Activated T-cell treated with anti-CD3 and anti-CD28 coated beads, Interleukin-2, amount 50 U/mL, for 1 hour (primary cell): Measurements from ENCODE around the gene ENSA.
A peak's percentile ranks its signal among the peaks of the same experiment; 100 is the strongest.
"Not testable (repeated sequence)": the region's sequence is repeated elsewhere in the genome, so short reads cannot be mapped to it uniquely, and the experiment has no call there.

ENCODE experiments used
- DNase-seq: peaks from one replicate; pipeline ENCODE4 v3.0.0-alpha.2; 2020

ENSA gene, protein sequence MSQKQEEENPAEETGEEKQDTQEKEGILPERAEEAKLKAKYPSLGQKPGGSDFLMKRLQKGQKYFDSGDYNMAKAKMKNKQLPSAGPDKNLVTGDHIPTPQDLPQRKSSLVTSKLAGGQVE

DNA sequence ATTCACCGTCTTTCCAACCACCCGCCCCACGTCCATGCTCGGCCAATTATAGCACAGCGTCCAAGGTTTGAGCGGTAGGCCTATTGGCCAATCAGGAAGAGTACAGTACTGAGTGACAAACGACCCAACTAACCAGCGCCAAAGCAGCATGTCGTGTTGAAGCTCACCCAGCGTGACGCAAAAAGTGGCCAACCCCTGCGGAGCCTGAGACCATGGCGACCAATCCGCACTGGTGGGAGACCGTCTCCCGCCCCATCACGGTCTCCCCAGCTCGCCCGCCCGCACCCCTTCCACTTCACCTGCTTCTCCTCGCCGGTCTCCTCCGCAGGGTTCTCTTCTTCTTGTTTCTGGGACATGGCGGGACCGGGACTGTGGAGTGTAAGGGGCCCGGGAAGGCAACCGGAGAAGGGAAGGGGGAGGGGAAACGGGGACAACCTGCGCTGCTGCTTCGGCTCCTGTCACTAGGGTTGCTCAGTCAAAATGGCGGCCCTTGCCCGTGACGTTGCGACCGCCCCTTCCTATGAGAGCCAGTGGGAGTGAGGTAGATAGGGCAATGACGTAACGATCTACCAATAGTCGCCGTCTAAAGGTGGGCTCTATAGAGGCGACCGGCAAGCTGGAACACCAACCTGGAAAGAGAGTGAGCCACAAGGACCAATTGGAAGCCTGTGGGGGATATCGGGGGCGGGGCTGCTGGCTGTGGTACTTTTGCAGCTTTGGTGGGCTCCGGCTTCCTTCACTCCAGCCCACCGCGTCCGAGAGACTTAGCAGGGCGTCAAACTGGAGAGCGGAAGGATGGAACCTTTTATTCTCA lies at the start of gene ENSA:
TSS of gene ENSA (minus strand) at position 498 of the 814 bp plus-strand sequence. CDS start at position 356, 142 bp downstream.
- DNase-seq, result peak; percentile 92

DNA sequence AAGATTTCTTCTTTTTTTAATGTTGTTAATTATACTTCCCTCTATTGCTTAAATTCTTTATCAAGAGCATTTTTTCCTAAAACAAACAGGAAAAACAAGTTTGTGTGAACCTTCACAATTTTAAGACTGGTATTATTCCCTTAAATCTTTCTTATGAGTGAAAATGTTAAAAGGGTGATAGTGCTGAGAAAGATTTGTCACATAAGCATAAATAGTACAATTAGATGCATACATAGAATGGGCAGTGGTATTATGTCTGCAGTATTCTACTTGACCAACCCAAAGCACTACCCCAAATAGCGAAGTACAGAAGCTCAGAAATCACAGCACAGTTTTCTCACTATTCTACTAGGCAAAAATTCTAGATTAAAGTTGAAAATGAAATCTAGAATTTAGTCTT lies 49.6 kb upstream of the ENSA start:
- DNase-seq, result no peak

DNA sequence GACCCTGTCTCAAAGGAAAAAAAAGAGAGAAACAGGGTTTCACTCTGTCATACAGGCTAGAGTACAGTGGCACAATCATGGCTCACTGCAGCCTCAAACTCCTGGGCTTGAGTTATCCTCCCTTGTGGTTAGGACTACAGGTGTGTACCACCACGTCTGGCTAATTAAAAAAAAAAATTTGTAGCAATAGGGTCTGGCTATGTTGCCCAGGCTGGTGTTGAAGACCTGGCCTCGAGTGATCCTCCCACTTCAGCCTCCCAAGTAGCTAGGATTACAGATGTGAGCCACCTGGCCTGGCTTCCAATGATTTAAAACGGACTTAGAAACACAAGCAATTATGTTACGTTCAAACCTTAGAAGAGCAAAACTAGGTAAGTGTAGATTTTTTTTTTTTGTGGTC lies 45.5 kb upstream of the ENSA start:
- DNase-seq, result no peak

DNA sequence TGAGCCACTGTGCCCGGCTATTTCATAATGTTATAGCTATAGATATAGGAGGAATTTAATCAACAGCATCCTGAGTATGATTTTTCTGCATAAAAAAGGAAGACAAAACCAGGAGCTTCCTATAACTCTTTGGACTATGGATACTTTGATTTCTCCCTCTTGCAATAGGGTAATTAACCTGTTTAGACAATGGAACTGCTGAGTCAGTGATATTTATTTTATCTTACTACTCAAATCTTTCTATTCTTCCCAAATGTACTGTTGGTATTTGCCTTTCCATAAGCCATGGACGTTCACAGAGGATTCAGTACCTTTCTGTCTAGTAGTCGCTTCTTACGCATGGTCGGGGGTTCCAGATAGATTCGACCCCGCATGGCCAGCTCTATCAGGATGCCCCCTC lies 33.9 kb upstream of the ENSA start:
- no peak for DNase-seq

DNA sequence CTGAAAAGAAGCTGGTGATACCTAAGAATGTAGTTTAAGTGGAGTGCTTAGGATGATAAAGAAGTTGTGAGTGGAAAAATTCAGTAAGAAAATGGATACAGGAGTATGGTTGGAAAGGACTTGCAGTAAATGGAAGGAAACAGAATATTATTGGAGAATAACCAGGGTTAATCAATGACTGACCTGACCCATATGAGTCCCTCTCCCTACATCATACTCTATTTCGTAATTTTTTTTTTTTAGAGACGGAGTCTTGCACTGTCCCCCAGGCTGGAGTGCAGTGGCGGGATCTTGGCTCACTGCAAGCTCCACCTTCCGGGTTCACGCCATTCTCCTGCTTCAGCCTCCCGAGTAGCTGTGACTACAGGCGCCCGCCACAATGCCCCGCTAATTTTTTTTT lies 33.4 kb upstream of the ENSA start:
- no peak for DNase-seq

DNA sequence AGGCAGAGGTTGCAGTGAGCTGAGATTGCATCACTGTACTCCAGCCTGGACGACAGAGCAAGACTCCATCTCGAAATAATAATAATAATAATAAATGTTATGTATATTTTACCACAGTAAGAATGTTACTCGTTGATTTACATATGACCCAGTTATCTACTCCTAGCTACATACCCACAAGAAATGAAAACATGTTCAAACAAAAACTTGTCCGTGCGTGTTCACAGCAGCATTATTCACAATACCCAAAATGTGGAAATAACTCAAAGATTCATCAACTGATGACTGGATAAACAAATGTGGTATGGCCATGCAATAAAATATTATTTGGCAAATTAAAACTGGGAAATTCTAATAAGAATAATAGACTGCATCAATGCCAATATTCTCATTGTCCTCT lies 31.7 kb upstream of the ENSA start:
- no peak for DNase-seq

DNA sequence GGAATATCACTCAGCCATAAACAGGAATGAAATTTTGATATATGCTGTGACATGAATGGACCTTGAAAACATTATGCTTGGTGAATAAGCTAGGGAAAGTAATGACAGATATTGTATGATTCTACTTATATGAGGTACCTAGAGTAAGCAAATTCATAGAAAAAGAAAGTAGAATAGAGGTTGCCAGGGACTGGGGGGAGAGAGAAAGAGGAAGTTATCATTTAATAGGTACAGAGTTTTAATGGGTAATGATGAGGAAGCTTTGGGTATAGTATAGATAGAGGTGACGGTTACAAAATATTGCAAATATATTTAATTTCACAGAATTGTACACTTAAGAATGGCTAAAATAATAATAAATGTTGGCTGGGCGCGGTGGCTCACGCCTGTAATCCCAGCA lies 31.2 kb upstream of the ENSA start:
- DNase-seq, result no peak

DNA sequence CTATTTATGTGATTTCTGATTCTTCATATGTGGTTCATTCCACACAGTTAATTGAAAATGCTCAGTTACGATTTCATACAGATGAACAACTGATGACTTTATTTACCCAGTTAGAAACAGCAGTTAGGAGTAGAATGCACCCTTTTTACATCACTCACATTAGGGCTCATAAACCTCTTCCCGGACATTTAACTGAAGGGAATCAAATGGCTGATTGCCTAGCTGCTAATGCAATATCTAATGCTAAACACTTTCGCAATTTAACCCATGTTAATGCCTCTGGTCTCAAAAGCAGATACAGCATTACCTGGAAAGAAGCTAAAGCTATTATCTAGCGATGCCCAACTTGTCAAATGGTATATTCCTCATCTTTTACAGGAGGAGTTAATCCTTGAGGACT lies 27.7 kb upstream of the ENSA start:
- DNase-seq, result not testable (repeated sequence)

DNA sequence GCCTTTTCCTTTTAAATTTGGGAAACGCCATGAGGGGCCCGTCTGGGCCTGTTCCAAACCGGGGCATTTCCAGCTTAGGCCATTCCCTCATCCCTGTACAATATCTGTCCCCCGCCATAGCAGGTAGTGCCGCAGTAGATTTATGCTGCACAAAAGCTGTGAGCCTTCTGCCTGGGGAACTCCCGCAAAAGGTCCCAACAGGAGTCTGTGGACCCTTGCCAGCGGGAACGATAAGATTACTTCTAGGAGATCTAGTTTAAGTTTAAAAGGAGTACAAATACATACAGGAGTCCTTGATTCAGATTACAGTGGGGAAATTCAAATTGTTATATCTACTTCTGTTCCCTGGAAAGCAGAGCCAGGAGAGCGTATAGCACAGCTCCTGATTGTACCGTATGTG lies 25.2 kb upstream of the ENSA start:
- DNase-seq, result not testable (repeated sequence)

DNA sequence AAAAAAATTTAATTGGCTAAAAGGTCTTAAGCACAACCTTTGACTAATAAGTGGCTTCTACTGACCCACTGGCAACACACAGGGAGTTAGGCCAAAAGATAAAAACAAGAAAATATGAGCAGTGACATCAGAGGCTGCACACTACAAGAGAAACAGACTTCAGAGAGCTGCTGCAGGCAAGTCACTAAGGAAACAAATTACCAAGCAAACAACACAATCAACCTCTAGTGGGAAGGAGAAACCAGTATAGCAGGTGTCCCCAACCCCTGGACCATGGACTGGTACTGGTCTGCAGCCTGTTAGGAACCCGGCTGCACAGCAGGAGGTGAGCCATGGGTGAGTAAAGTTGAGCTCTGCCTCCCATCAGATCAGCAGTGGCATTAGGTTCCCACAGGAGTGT lies 20.8 kb upstream of the ENSA start:
- DNase-seq, result no peak

DNA sequence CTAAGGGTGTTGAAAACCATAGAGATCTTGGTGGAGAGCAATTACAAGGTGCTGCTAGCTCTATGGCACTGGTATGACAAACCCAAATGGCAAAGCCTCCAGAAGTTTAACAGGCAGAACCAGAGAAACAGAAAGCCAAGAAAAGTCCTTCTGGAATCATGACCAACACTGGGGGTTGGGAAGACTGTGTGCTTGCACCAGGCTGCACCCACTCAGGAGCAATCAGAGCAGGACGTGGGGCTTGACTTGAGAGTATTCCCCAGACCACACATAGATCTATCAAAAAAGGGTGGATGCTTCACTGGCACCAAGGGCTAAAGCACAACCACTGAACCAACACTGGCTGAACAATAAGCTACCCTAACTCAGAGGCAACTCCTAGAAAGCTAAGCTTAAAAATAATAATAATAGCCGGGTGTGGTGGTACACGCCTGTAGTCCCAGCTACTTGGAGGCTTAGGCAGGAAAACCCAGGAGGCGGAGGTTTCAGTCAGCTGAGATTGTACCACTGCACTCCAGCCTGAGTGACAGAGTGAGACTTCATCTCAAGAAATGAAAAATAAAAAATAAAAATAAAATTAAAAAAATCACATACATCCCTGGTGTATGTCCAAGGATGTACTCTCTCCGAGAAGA lies 20.1 kb upstream of the ENSA start:
- no peak for DNase-seq

DNA sequence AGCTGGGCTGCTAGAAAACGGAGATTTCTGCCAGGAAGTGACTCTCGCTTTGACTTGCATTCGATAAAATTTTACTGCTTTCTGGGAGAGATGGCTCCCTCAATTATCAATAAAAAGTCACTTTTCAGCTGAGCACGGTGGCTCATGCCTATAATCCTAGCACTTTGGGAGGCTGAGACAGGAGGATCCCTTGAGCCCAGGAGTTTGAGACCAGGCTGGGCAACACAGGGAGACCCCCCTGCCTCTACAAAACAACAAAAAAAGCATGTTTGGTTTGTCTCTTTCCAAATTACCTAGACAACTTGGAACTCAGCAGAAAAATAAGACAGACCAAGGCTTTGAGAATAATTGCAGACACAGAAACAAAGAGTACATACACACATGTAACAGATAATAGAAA lies 12.9 kb upstream of the ENSA start:
- DNase-seq, result no peak

DNA sequence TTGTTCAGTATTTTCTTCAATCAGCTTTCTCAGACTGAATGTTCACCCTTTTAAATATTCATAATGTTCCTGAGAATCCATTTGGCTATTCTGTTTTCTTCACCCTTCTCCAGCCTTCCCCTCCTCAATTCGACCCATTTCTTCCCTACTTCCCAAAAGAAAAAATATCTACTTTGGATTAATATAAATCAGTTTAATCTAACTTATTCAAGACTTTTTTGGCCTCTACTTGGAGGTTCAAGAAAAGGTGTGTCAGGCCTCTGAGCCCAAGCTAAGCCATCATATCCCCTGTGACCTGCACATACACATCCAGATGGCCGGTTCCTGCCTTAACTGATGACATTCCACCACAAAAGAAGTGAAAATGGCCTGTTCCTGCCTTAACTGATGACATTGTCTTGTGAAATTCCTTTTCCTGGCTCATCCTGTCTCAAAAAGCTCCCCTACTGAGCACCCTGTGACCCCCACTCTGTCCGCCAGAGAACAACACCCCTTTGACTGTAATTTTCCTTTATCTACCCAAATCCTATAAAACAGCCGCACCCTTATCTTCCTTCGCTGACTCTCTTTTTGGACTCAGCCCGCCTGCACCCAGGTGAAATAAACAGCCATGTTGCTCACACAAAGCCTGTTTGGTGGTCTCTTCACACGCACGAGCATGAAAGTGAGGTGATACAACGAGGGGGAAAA lies 11.9 kb upstream of the ENSA start:
- not testable (repeated sequence) for DNase-seq

DNA sequence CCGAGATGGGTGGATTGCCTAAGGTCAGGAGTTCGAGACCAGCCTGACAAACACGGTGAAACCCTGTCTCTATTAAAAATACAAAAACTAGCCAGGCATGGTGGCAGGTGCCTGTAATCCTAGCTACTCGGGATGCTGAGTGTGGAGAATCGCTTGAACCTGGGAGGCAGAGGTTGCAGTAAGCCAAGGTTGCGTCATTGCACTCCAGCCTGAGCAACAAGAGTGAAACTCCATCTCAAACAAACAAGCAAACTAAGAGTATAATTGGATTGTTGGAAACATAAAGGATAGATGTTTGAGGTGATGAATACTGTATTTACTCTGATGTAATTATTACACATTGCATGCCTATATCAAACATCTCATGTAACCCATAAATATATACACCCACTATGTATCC lies 9.0 kb upstream of the ENSA start:
- DNase-seq, result not testable (repeated sequence)

DNA sequence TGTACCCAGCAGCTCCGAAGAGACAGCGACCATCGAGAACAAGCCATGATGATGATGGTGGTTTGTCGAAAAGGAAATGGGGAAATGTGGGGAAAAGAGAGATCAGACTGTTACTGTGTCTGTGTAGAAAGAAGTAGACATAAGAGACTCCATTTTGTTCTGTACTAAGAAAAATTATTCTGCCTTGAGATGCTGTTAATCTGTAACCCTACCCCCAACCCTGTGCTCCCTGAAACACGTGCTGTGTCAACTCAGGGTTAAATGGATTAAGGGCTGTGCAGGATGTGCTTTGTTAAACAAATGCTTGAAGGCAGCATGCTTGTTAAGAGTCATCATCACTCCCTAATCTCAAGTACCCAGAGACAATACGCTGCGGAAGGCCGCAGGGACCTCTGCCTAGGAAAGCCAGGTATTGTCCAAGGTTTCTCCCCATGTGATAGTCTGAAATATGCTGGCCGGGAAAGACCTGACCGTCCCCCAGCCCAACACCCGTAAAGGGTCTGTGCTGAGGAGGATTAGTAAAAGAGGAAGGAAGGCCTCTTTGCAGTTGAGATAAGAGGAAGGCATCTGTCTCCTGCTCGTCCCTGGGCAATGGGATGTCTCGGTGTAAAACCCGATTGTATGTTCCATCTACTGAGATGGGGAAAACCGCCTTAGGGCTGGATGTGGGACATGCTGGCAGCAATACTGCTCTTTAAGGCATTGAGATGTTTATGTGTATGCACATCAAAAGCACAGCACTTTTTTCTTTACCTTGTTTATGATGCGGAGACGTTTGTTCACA lies 5.6 kb upstream of the ENSA start:
- not testable (repeated sequence) for DNase-seq

DNA sequence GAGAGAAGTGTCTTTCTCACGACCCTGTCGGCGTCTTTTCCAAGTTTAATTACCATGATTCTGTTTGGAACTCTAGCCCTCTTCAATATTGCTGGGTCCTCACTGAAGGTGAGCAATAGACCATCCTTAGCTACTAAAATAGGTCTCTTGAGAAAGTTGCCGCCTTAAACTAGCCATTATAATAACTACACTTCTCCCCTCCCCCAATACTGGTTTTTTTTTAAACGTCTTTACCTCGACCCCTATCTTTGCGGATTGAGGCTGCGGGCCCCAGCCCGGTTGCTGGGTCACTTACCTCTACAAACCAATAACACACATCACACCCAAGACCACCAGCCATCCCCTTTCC lies 672 bp downstream of the ENSA start:
- no peak for DNase-seq

DNA sequence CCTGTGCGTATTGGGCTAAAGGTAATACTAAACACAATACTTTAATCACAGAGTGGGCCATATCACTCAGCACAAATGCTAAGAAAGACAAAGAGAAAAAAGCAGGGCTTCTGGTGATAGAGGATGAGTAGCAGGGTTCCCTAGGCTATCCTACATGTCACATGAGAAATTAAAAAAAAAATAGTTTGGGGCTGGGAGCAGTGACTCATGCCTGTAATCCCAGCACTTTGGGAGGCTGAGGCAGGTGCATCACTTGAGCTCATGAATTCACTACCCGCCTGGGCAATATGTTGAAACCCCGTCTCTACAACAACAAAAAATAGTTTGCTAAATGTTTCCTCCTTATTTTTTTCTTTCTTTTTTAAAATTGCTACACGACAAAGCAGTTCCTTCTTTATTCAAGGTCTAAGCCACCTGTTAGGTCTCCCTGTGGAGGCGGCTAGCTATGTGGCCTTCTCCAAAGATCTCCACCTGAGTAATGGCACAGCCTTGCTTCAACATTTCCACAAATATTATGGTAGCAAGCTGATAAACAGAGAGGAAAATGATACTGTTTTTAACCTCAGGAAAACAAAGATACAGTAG lies 1.5 kb downstream of the ENSA start:
- no peak for DNase-seq

DNA sequence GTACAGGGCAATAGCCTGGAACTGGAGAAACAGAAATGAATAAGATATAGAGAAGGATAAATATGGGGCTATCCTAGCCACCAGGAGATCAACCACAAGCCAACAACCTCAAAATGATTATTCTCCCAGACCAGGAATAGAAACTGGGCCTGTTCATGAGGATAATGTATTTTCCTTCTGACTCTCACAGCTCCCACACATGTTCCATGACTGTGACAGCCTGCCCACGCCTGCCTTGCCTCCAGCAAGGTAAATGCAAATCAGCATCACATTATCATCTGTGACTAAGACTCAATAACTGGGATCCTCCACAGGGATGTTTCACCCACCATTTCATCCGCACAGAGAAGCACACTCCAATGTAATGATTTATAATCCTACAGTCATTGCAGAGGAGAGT lies 3.3 kb downstream of the ENSA start:
- DNase-seq, result no peak

DNA sequence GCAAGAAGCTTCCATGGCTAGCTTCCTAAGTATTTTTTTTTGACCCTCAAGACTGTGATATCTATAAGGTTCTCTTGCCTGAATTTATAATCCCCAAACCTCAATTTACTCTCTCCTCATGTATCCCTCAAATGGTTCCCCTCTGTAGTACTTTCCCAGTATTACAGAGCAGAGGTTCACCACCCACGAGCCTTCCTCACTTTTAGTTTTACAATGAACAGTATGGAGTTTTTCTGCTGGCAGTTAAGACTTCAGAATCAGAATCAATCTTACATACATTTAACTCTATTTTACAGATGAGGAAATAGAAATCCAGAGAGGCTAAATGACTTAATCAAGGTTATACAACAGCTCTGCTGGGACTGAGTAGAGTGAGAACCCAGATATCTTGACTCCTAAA lies 4.9 kb downstream of the ENSA start:
- DNase-seq, result not testable (repeated sequence)

DNA sequence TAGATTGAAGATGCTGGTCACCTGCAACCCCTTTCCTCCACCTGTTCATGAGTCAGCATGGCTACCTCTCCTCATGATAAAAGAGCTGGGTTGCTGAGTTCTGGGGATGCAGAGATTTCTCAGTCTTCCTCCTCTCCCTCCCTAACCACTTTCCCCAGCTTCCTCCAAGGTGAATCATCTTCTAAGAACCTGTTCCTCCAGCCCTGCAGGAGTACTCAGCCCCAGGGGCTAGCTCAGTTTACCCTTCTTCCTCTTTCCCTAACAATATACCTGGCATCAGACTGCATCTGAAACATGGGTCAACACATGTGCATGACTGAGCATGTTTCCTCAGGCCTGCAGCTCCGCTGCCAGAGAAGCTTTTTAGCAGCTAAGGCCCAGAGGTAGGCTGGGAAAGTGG lies 5.3 kb downstream of the ENSA start:
- not testable (repeated sequence) for DNase-seq

DNA sequence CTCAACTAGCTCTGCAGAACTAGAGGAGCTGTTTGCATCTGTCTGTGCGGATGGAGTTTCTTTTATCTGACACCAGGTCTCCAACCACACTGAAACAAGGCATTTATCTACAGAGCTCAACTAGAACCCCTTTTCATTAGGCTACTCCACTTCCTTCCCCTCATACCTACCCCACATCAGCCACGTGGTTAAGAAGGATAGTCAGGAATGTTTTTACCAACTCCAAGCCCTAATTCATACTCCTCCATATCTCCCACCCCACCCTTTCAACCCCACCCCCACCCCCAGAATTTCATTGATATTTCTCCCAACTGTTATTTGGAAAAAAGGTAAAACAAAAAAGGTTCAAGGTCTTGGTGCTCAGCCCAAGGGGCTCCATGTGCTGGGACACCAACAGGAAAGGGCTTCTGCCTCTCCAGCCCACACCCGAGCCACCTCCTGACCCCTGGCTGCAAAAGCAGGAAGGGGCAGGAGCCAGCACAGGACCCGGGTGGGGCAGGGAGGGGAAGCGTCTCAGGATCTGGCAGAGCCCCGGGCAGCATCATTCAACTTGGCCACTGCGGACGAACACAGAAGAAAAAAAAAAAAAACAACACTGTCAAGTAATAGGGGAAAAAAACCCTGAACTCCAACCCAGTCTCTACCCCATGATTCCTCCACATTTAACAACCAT lies 7.0 kb downstream of the ENSA start:
- DNase-seq, result no peak
